ENCODE measurements around the gene PDE7B. TPM values are rescaled to one million over a fixed set of nuclear protein-coding genes. Genes with fewer than 3 reads are reported as not detected.

The PDE7B gene
- total RNA-seq, 1 donor from 2014 or later, result 5.1 TPM

DNA sequence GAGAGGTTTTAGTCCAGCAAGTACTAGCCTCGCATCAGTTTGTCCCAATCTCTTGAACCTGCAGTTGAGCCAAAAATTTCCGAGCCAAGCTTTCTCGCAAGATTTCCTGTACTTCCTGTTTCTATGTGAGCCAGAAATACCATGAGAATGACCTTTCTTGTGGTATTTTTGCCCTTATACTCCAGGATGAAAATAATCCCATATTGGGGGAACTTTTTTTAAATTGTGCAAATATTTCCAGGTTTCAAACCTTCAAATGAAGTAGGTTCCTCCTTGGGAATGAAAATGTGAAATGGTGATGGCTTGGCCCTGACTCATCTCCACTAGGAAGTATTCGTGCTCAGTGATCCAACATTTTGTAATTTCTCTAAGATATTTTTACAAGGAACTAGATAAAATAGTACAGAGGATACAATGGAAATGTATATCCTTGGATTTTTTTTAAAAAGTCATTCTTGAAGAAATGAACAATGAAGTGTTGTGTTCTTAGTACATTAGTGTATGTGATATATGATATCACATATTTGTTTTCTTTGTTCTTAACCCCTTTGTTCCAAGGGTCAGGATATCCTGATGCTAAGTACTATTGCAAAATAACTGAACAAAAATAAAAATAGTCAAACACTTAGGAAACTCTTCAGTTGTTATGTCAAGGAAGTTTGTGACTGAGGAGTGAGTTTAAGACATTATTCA lies 184.0 kb downstream of the PDE7B start:
- Mint-ChIP-seq H3K27me3 (no peaks in the 10 kb centered on the region), H3K27ac (no peak overlapping the region), H3K9me3 (no peaks in the 10 kb centered on the region), H3K4me1 (ENCODE audit: unreplicated experiment) (peaks cover 44% of the 10 kb centered on the region), H3K4me3 (no peak overlapping the region), H3K36me3 (peaks cover 3% of the 10 kb centered on the region)
- DNase-seq (ENCODE audit: extremely low spot score, unreplicated experiment), result no peak
- no peak for TF ChIP-seq CTCF (conservative IDR thresholded peaks at IDR 0.05)

- no peak overlapping the region for H3K27ac Mint-ChIP-seq
- no peak overlapping the region for H3K4me3 Mint-ChIP-seq
- peaks cover 3% of the 10 kb centered on the region for H3K36me3 Mint-ChIP-seq
These were observed 184.5 kb downstream of the PDE7B start for GRCh38 chr6:136036071-136036380.

DNA sequence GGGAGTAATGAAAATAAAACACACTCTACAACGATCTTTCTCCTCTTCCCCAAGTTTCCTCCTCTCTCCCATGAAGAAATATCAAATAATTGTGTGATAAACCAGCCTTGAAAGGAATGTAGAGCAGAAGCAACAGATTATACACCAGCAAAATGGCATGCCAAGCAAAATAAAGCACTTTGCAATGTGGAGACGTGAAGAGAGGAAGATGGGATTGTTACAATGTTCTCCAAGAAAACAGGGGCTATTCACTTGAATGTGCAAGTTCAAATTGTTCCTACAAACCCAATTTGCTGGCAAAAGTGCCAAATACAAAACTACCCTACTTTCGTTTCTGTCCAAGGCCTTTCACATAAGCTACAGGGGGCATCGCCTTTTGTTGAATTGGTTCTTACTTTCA lies 185.1 kb downstream of the PDE7B start:
- peaks cover 3% of the 10 kb centered on the region for H3K36me3 Mint-ChIP-seq
- H3K9me3 Mint-ChIP-seq, result no peaks in the 10 kb centered on the region
- no peak overlapping the region for H3K27ac Mint-ChIP-seq
- no peaks in the 10 kb centered on the region for H3K27me3 Mint-ChIP-seq
- H3K4me3 Mint-ChIP-seq, result no peak overlapping the region
- H3K4me1 Mint-ChIP-seq (ENCODE audit: unreplicated experiment), result peaks cover 49% of the 10 kb centered on the region
- no peak for DNase-seq (ENCODE audit: extremely low spot score, unreplicated experiment)
- no peak for TF ChIP-seq CTCF (conservative IDR thresholded peaks at IDR 0.05)

More at GRCh38 chr6:136036071-136036380, 184.5 kb downstream of the PDE7B start:
- H3K4me1 Mint-ChIP-seq (ENCODE audit: unreplicated experiment), result peaks cover 49% of the 10 kb centered on the region
- DNase-seq (ENCODE audit: extremely low spot score, unreplicated experiment), result no peak
- H3K9me3 Mint-ChIP-seq, result no peaks in the 10 kb centered on the region
- no peak for TF ChIP-seq CTCF (conservative IDR thresholded peaks at IDR 0.05)
- H3K27me3 Mint-ChIP-seq, result no peaks in the 10 kb centered on the region

- Mint-ChIP-seq H3K4me3 (peak overlapping the region; percentile 73), H3K4me1 (ENCODE audit: unreplicated experiment) (peaks cover 42% of the 10 kb centered on the region), H3K9me3 (no peaks in the 10 kb centered on the region), H3K36me3 (peaks cover 3% of the 10 kb centered on the region), H3K27me3 (no peaks in the 10 kb centered on the region), H3K27ac (peak overlapping the region; percentile 45)
- no peak for TF ChIP-seq CTCF (conservative IDR thresholded peaks at IDR 0.05)
- no peak for DNase-seq (ENCODE audit: extremely low spot score, unreplicated experiment)
These were observed 185.9 kb downstream of the PDE7B start for GRCh38 chr6:136037242-136037875.

GRCh38 chr6:136037876-136038460 lies 186.5 kb downstream of the PDE7B start:
- H3K4me3 Mint-ChIP-seq, result peak overlapping the region; percentile 73
- no peak for TF ChIP-seq CTCF (conservative IDR thresholded peaks at IDR 0.05)
- peaks cover 3% of the 10 kb centered on the region for H3K36me3 Mint-ChIP-seq
- no peaks in the 10 kb centered on the region for H3K27me3 Mint-ChIP-seq
- peak overlapping the region; percentile 45 for H3K27ac Mint-ChIP-seq
- DNase-seq (ENCODE audit: extremely low spot score, unreplicated experiment), result no peak
- H3K4me1 Mint-ChIP-seq (ENCODE audit: unreplicated experiment), result peaks cover 40% of the 10 kb centered on the region
- H3K9me3 Mint-ChIP-seq, result no peaks in the 10 kb centered on the region
